T-helper 1 cell treated with Interleukin-12 subunit alpha and Interleukin-12 subunit beta and Interleukin-4 antibody, amounts not matched to agents 30 ng/mL and 1 ng/mL, for 36 hours (primary cell): ENCODE measurements around the gene HPGDS. TPM values are rescaled to one million over a fixed set of nuclear protein-coding genes. Genes with fewer than 3 reads are reported as not detected.
"Not testable (repeated sequence)": the region's sequence is repeated elsewhere in the genome, so short reads cannot be mapped to it uniquely, and the experiment has no call there.

Experiments used
- intact Hi-C: fragments of 100-400 bp; cut with micrococcal nuclease; formaldehyde crosslinking; loops from one replicate; pipeline ENCODE4 v1.15.1; 2024
- total RNA-seq: library from RNA; stranded (reverse); gene quantifications from 2 replicates; pipeline ENCODE4 v1.2.3, GENCODE V29; 2022

Gene HPGDS
- total RNA-seq, 1 donor from 2014 or later, result not detected

- intact Hi-C loops, result no loop called here
Measured at GRCh38 chr4:94329933-94330332, 12.7 kb downstream of the HPGDS start.

GRCh38 chr4:94325835-94326234 lies 16.8 kb downstream of the HPGDS start:
- intact Hi-C loops, result no loop called here

- intact Hi-C loops, result not testable (repeated sequence)
Measured at GRCh38 chr4:94319927-94320326, 22.7 kb downstream of the HPGDS start.

- intact Hi-C loops, result no loop called here
Measured at GRCh38 chr4:94307231-94307871, 35.3 kb downstream of the HPGDS start.

DNA sequence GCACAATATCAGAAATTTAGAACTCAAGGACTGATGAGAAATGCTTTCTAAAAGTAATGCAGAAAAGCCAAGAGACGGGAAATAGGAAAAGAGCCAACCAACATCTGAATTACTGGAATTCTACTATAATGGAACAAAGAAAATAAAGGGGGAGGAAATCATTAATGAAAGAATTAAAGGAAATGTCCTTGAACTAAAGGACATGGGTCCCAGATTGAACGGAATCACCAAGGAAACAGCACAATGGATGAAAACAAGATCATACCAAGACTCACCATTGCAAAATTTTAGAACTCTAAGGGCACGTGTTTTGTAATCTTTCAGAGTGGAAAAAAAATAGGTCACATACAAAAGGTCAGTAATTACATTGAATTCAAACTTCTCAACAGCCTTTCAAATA lies 35.9 kb downstream of the HPGDS start:
- intact Hi-C loops, result no loop called here

GRCh38 chr4:94305466-94306225 lies 37.0 kb downstream of the HPGDS start:
- intact Hi-C loops, result no loop called here

GRCh38 chr4:94304365-94304971 lies 38.2 kb downstream of the HPGDS start:
- intact Hi-C loops, result loop anchor here (1.0 to 5.0 kb wide), 3 partner anchors 87 to 292 kb away; no protein-coding TSS in a partner anchor

DNA sequence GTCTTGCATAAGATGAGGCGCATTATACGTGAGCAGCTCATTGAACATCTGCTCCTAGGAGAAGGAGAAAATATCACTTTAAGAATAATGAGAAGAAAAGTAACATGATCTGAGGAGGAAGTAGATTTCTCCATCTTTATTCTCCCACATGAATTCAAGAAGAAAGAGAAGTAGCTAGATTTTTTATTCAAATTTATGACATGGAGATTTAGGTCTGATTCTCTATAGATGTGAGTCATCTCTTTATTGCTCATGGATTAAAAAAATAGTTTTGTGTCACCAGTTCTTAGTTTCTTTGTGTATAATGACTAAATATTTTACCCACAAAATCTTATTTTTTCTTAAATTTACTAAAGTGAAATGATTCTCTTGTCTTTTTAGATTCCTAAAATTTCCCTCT lies 40.4 kb downstream of the HPGDS start:
- intact Hi-C loops, result loop anchor here (5.0 kb wide), 1 partner anchor 105 kb away; no protein-coding TSS in a partner anchor

DNA sequence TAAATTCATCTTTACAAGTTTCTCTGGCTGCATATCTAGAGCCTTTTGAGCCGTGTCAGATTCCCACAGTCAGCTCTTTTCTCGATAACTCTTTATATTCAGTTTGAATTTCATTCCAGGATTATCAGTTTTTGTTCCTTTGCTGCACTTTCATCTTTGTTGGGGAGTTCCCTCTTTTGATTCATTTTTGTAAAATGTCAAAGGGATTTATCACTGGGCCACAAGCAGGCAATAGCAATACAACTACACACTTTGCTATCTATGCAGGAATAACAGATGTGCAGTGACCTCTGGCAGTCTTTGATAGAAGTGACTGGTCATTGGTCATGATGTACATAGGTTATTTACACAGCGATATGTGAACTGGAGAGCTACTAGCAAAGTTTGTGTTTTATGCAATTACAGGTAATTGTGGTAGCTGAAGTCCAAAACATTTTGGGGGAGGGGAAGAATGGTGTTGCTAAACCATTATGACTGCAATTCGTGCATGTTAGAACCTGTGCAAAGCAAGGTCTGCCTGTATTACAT lies 43.8 kb downstream of the HPGDS start:
- intact Hi-C loops, result no loop called here

DNA sequence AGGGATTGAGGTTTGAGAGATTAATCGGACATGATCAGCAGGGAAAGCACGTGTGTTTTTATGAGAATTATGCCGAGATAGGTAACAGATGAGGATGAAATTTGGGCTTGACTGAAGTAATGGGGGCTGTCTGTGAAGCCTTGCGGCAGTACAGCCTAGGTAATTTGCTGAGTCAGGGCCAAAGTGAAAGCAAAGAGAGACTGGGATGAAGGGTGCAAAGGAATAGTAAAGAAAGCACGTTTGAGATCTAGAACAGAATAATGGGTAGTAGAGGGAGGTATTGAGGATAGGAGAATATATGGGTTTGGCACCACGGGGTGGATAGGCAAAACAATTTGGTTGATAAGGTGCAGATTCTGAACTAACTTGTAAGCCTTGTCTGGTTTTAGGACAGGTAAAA lies 47.2 kb downstream of the HPGDS start:
- intact Hi-C loops, result not testable (repeated sequence)

- intact Hi-C loops, result not testable (repeated sequence)
Measured at GRCh38 chr4:94293981-94294380, 48.7 kb downstream of the HPGDS start.

GRCh38 chr4:94290245-94290644 lies 52.4 kb downstream of the HPGDS start:
- intact Hi-C loops, result no loop called here

GRCh38 chr4:94285666-94286065 lies 57.0 kb downstream of the HPGDS start:
- intact Hi-C loops, result no loop called here

DNA sequence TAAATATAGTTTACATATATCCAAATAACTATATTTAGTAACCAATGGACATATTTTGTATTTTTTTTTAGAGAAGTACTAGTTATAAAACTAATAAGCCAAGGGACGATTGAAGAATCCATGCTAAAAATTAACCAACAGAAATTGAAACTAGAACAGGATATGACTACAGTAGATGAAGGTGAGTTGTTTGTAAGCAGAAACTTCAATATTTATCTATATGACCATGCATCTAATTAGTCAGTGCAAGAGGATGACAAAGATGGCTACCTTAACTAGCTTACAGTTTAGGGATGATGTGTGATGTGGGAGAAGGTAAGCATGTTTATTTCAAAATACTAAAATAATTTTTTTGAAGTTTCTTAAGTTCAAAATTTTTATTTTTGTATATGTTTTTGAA lies 57.7 kb downstream of the HPGDS start:
- intact Hi-C loops, result no loop called here

- intact Hi-C loops, result no loop called here
Measured at GRCh38 chr4:94278781-94279180, 63.9 kb downstream of the HPGDS start.

- intact Hi-C loops, result no loop called here
Measured at GRCh38 chr4:94277534-94277933, 65.1 kb downstream of the HPGDS start.

DNA sequence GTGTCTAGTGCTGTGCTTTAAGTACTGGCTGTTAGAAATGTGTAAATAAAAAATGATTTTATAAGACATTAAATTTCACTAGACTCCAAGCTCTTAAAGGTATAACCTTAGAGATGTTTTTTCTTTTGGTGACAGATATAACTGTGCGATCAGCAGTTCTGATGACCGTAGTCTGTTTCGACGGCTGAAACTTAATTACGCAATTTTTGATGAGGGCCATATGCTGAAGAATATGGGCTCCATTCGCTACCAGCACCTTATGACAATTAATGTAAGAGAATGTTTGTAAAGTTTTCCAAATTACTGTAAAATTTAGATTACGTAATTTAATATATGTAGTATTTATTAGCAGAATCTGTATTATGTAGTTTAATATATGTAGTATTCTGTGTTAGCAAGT lies 66.4 kb downstream of the HPGDS start:
- intact Hi-C loops, result no loop called here

DNA sequence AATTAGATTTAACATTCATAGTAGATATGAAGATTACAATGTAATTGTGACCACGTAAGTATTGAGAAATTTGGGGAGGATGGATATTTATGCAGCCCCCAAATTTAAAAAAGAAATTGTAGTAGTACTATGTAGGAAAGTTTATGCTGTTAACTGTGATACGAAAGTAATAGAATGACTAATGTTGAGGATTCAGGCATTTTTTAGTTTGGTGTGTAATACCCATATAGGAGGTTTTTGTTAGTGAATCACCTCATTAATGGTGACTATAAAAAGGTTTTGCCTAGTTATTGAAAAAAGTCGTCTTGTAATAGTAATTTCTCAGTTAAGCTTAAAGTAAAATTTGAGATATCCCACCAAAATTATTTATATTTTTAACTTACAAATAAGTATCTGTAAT lies 67.7 kb downstream of the HPGDS start:
- intact Hi-C loops, result no loop called here

DNA sequence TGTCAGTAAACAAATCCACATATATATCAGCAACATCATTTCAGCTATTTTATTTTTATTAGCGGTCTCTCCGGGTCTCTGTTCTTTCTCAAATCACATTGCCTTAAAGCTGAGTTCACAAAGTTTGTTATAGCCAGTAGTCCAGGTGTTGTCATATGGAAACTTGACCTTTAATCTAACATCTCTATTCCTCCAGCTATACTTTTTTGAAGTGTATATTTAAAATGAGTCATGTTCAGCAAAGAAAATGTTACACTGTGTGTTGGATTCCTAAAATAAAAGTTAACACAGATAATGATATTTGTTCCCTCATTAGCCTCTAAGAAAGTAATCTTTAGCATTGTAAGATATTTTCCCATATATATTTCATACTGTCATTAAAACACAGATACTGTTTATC lies 71.4 kb downstream of the HPGDS start:
- intact Hi-C loops, result no loop called here

DNA sequence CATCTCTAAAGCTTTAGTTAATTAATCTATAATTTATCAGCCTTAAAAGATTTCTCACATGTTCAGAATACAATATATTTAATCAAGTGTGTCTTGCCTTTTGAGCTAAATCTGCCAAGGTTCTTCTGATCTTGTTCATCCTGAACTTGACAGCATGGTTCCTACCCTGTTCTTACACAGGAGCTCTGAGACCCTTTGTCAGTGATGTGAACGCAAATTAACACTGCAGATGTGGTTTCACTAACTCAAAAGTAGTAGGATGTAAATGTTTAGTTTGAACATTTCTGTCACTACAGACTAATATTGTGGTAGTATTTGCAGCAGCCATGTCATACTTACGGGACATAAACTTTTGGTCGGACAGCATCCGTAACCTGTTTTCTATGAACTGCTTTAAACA lies 75.6 kb downstream of the HPGDS start:
- intact Hi-C loops, result no loop called here

DNA sequence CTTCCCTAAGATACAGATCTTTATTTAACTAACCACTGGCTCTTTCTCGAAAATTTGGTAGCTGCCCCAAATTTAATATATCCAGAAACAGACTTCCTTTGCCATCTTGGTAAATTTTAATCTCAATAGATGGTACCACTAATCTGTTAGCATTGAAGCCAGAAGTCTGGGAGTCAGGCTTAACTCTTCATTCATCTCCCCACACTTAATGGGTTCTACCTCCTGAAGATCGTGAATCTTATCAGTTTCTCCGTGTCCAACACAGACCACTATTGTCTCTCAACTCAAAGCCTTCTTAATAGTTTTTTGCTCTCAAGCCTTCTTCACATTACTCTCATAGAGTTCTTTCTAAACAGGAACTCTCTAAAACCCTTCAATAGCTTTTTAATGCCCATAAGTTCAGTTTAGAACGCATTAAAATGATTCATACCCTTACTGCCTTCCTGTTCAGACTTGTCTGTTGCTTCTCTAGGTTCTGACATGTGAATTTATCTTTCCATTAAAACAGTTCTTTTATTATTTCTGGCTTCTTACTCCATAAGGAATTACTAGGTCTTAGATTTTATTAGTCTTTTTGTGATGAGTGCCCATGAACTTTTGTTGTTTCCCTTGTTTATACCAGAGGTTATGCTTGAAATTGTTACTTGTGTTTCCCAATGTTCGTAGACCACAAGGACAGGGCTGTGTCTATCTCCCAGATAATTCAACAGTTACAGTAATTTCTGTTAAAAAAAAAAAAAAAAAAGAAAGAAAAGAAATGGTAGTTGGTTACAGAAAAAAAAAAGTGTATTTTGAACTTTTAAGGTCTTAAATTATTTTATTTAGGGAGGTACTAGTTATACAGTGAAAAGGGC lies 80.2 kb downstream of the HPGDS start:
- intact Hi-C loops, result no loop called here
